PFSK-1 (cell line): Measurements from ENCODE around the gene ZNF222. TPM values are rescaled to one million over a fixed set of nuclear protein-coding genes. Genes with fewer than 3 reads are reported as not detected.

Experiments
- FOXP2 ChIP-seq: optimal IDR thresholded peaks from 2 replicates; pipeline ENCODE3; 2011; ENCODE audit warnings: borderline replicate concordance, control low read depth, inconsistent platforms; ENCODE audit not compliant: insufficient read depth; ENCODE audit errors: extremely low read length, extremely low read depth
- POLR2AphosphoS5 ChIP-seq: IDR thresholded peaks from 2 replicates; pipeline ENCODE4 v1.6.1; 2012; ENCODE audit warnings: low read depth, mild to moderate bottlenecking, control low read depth, low read length, moderate library complexity
- SIN3A ChIP-seq: IDR thresholded peaks from 2 replicates; pipeline ENCODE4 v1.6.1; 2012; ENCODE audit warnings: mild to moderate bottlenecking, low read length, moderate library complexity, borderline replicate concordance; ENCODE audit not compliant: insufficient read depth
- TAF1 ChIP-seq: IDR thresholded peaks from 2 replicates; pipeline ENCODE4 v1.6.1; 2012; ENCODE audit warnings: low read length, control low read depth, borderline replicate concordance; ENCODE audit not compliant: insufficient read depth
- polyA plus RNA-seq: library from polyadenylated mRNA; unstranded; fragments of >200 nt; gene quantifications from one replicate; pipeline ENCODE4 v1.2.1, GENCODE V29; 2012; ENCODE audit warnings: low read depth, missing spikeins; ENCODE audit not compliant: insufficient read length
- TF ChIP-seq, protein P1 (sequence below), 2 experiments: IDR thresholded peaks; 2 replicates each; pipeline versions ENCODE4 v1.6.1 to v1.8.0; 2011 to 2012; ENCODE audit warnings: low read depth in 2 of 2, low read length in 2 of 2, control low read depth in 1 of 2, inconsistent platforms in 1 of 2, mild to moderate bottlenecking in 1 of 2, moderate library complexity in 1 of 2; ENCODE audit not compliant: insufficient read depth in 1 of 2

ZNF222 gene
- polyA plus RNA-seq: 2.1 TPM

DNA sequence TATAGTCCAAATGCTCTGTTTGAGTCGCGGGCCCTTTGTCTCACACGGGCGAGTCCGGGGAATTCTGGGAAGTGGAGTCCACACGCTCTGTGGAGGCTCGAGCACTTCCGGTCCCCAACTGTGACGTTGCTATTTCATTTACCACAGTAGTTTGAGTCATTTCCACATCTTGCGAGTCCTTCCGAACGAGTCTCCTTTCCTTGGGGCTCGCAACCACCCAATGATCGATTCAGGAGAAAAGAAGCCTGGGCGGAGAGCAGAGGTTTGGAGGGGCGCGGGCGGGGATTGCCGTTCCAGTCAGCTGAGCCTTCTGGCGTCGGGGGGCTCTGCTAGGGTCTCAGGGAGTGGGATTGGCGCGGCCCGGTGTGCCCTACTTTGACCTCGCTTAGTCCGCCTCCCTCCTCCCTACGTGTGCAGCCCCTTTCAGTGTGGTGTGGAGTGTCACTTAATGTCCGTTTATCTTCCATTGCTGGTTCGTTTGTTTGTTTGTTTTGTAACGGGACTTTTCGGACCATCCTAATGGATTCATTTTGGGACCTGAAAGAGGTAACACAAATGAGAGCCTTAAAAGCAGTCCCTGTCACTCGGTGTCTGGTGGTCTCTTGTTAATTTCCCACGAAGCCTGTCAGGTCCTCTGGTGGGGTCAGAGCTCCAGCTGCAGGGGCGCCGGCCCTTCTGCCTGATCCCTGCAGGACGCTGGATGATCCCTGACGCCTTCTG, at the start of gene ZNF222:
Gene ZNF222, plus strand, starts transcription at position 163 of the 720 bp plus-strand sequence. Its CDS starts 58 bp downstream, at position 221.
- TF ChIP-seq SIN3A (no peak), POLR2AphosphoS5 (peak; percentile 76), FOXP2 (no peak), TAF1 (no peak)
- TF ChIP-seq, protein P1, sequence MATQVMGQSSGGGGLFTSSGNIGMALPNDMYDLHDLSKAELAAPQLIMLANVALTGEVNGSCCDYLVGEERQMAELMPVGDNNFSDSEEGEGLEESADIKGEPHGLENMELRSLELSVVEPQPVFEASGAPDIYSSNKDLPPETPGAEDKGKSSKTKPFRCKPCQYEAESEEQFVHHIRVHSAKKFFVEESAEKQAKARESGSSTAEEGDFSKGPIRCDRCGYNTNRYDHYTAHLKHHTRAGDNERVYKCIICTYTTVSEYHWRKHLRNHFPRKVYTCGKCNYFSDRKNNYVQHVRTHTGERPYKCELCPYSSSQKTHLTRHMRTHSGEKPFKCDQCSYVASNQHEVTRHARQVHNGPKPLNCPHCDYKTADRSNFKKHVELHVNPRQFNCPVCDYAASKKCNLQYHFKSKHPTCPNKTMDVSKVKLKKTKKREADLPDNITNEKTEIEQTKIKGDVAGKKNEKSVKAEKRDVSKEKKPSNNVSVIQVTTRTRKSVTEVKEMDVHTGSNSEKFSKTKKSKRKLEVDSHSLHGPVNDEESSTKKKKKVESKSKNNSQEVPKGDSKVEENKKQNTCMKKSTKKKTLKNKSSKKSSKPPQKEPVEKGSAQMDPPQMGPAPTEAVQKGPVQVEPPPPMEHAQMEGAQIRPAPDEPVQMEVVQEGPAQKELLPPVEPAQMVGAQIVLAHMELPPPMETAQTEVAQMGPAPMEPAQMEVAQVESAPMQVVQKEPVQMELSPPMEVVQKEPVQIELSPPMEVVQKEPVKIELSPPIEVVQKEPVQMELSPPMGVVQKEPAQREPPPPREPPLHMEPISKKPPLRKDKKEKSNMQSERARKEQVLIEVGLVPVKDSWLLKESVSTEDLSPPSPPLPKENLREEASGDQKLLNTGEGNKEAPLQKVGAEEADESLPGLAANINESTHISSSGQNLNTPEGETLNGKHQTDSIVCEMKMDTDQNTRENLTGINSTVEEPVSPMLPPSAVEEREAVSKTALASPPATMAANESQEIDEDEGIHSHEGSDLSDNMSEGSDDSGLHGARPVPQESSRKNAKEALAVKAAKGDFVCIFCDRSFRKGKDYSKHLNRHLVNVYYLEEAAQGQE (IDR thresholded peaks at IDR 0.05; ENCODE audit: insufficient read depth in 1 of 2, low read depth in 2 of 2, low read length in 2 of 2): no peak

DNA sequence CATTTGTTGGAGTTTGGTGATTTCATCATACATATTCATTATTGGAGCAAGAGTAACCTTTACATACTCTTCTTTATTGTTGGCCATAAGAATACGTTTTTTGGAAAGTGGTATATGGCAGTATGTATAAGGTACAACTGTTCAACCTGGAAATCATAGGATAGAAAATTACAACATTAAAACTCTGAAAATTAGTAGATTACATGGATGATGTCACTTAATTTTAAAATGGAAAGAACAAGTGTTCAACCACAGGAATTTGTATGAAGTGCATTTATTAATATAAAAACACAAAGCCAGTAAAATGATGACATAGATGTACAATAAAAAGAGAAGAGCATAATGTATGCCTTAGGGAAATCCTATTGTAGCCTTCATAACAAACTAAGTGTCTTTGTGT, 48.4 kb upstream of the ZNF222 start:
- TF ChIP-seq TAF1: no peak
- TF ChIP-seq, protein P1 (IDR thresholded peaks at IDR 0.05; ENCODE audit: insufficient read depth in 1 of 2, low read depth in 2 of 2, low read length in 2 of 2): no peak
- TF ChIP-seq POLR2AphosphoS5: no peak
- no peak for TF ChIP-seq FOXP2
- TF ChIP-seq SIN3A: no peak

DNA sequence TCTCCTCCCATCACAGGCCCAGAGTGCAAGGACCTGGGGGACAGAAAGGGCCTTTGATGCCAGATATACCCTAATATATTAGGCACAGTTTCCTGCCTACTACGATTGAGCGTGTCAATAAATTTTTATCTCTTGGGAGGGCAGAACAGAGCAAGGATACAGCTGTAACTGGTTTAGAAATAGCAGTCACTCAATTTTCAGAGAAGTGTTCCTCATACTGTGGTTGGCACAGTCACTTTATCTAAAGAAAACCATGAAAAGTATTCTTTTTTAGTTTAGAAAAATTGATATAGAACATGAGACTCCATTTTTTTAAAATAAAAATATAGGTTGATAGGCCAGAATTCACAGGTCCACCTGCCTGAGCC, 41.7 kb upstream of the ZNF222 start:
- TF ChIP-seq POLR2AphosphoS5: no peak
- TF ChIP-seq, protein P1 (IDR thresholded peaks at IDR 0.05; ENCODE audit: insufficient read depth in 1 of 2, low read depth in 2 of 2, low read length in 2 of 2): no peak
- no peak for TF ChIP-seq TAF1
- no peak for TF ChIP-seq FOXP2
- no peak for TF ChIP-seq SIN3A

DNA sequence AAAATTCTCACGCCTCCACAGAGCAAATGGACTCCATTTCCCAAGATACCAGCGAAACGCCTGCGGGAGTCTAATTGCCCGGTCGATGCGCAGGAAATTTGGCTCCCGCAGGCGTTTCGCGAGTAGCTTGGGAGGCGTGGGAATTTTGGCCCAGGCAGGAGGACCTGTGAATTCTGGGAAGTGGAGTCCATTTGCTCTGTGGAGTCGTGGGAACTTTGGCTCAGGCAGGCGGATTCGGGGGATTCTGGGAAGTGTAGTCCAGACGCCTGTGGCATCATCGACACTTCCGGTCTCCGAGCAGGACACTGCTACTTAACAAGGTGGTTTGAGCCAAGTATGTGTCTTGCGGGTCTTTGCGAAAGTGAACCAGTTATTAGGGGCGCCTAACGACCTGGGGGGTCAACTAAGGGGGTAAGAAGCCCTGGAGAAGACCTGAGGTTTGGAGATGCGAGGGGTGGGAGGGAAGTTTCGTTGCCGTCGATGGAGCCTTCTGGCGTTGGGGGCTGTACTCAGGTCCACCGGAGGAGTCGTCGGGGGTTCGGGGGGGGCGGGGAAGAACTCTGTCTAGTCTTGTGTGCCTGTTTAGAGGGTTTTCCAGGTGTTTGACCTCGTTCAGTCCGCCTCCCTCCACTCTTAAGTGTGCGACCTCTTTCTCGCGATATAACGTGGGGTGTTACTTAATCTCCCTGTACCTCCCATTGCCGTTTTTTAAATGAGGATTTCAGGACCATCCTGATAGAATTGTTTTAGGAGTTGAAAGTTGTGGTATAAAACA, 41.1 kb upstream of the ZNF222 start, which contains the start of gene ZNF155:
Gene ZNF155, plus strand, starts transcription at position 277 of the 775 bp plus-strand sequence. CDS start 4,356 bp downstream, outside the sequence.
- peak; percentile 66 for TF ChIP-seq FOXP2
- TF ChIP-seq, protein P1 (IDR thresholded peaks at IDR 0.05; ENCODE audit: insufficient read depth in 1 of 2, low read depth in 2 of 2, low read length in 2 of 2): no peak
- peak; percentile 76 for TF ChIP-seq POLR2AphosphoS5
- peak; percentile 83; the same call in 1 of the 2 replicates for TF ChIP-seq TAF1
- TF ChIP-seq SIN3A: no peak
